ENCODE results near the gene FLOT1. TPM values are rescaled to one million over a fixed set of nuclear protein-coding genes. Genes with fewer than 3 reads are reported as not detected.

Gene FLOT1
- total and polyA plus RNA-seq, 9 of the 15 experiments (the other 6 are each of a cell fraction or from before 2014, with no cell fraction given), result 11.7 to 149 (median 118) TPM

- no peak for TF ChIP-seq XRCC3 (IDR thresholded peaks at IDR 0.05)
- peak; percentile 84 for TF ChIP-seq ZNF239 (CRISPR knock-in tag; IDR thresholded peaks at IDR 0.05)
- no peak for TF ChIP-seq HLTF (IDR thresholded peaks at IDR 0.05)
- TF ChIP-seq LARP7 (IDR thresholded peaks at IDR 0.05), result peak; percentile 66; the same call in 1 of the 2 replicates
- no peak for TF ChIP-seq ZNF764 (CRISPR knock-in tag; IDR thresholded peaks at IDR 0.05; ENCODE audit: low read depth)
- TF ChIP-seq ZSCAN29 (IDR thresholded peaks at IDR 0.05), result no peak
- TF ChIP-seq ZBTB8A (IDR thresholded peaks at IDR 0.05; ENCODE audit: partially characterized antibody), result no peak
- TF ChIP-seq ZZZ3 (IDR thresholded peaks at IDR 0.05), result no peak
- TF ChIP-seq BRF2 (IDR thresholded peaks at IDR 0.05; ENCODE audit: borderline replicate concordance, insufficient read depth, insufficient read length), result no peak
- TF ChIP-seq GMEB1 (CRISPR knock-in tag; IDR thresholded peaks at IDR 0.05), result peak; percentile 62
- 0 out of 4 replicates have a peak, but pooled peaks of 1 of the 2 experiments have one; percentile 33 for TF ChIP-seq SIN3A (IDR thresholded peaks at IDR 0.05; ENCODE audit: borderline replicate concordance in 2 of 2, control insufficient read depth in 1 of 2, low read depth in 2 of 2, low read length in 2 of 2)
- no peak for TF ChIP-seq HSF4 (CRISPR knock-in tag; IDR thresholded peaks at IDR 0.05; ENCODE audit: borderline replicate concordance)
- peak; percentile 44; the same call in 1 of the 2 replicates for TF ChIP-seq PHF8 (IDR thresholded peaks at IDR 0.05; ENCODE audit: borderline replicate concordance, low read length)
- no peak for TF ChIP-seq ZNF408 (CRISPR knock-in tag; IDR thresholded peaks at IDR 0.05; ENCODE audit: low read depth)
- TF ChIP-seq TAF7 (tag; IDR thresholded peaks at IDR 0.05), result peak; percentile 73; the same call in 1 of the 2 replicates
- no peak for TF ChIP-seq ARID3B (CRISPR knock-in tag; IDR thresholded peaks at IDR 0.05; ENCODE audit: borderline replicate concordance)
- TF ChIP-seq HBP1 (CRISPR knock-in tag; IDR thresholded peaks at IDR 0.05), result peak; percentile 28; the same call in 1 of the 2 replicates
- peak; percentile 14; the same call in 1 of the 2 replicates for TF ChIP-seq MAFK (IDR thresholded peaks at IDR 0.05; ENCODE audit: low read length)
- TF ChIP-seq POLR3G (IDR thresholded peaks at IDR 0.05; ENCODE audit: extremely low read depth, insufficient read length, insufficient replicate concordance), result no peak
- no peak for TF ChIP-seq MEIS2 (IDR thresholded peaks at IDR 0.05; ENCODE audit: partially characterized antibody)
- peak; percentile 88; the same call in 1 of the 2 replicates for TF ChIP-seq NR4A1 (CRISPR knock-in tag; IDR thresholded peaks at IDR 0.05)
- peak; percentile 91; the same call in 1 of the 2 replicates for TF ChIP-seq NR4A1 (tag; IDR thresholded peaks at IDR 0.05)
- TF ChIP-seq ZKSCAN8 (CRISPR knock-in tag; IDR thresholded peaks at IDR 0.05), result peak; percentile 81; the same call in 1 of the 2 replicates
- no peak for TF ChIP-seq KAT2B (IDR thresholded peaks at IDR 0.05; ENCODE audit: low read depth, low read length)
These were observed 39.4 kb upstream of the FLOT1 start (continued) for GRCh38 chr6:30781743-30782424.
